HEK293T (cell line): ENCODE results near the gene ZMPSTE24.

ENCODE experiments used
- ARNT ChIP-seq: fragments of 450-650 bp; IDR thresholded peaks from 2 replicates; pipeline ENCODE4 v1.6.1; 2017; ENCODE audit warnings: mild to moderate bottlenecking
- CTBP1 ChIP-seq: fragments of 450-650 bp; IDR thresholded peaks from 2 replicates; pipeline ENCODE4 v1.6.1; 2016; ENCODE audit warnings: borderline replicate concordance
- ELF4 ChIP-seq: fragments of 450-650 bp; IDR thresholded peaks from 2 replicates; pipeline ENCODE4 v1.6.1; 2017; ENCODE audit warnings: antibody characterized with exemption
- FOXK2 ChIP-seq: fragments of 450-650 bp; IDR thresholded peaks from 2 replicates; pipeline ENCODE4 v1.6.1; 2016; ENCODE audit warnings: mild to moderate bottlenecking
- FOXM1 ChIP-seq: fragments of 450-650 bp; IDR thresholded peaks from 2 replicates; pipeline ENCODE4 v1.6.1; 2017; ENCODE audit warnings: mild to moderate bottlenecking, borderline replicate concordance
- LEF1 ChIP-seq: fragments of 450-650 bp; IDR thresholded peaks from 2 replicates; pipeline ENCODE4 v1.6.1; 2017; ENCODE audit warnings: mild to moderate bottlenecking, borderline replicate concordance
- SP1 ChIP-seq: fragments of 450-650 bp; IDR thresholded peaks from 2 replicates; pipeline ENCODE4 v1.6.1; 2017

DNA sequence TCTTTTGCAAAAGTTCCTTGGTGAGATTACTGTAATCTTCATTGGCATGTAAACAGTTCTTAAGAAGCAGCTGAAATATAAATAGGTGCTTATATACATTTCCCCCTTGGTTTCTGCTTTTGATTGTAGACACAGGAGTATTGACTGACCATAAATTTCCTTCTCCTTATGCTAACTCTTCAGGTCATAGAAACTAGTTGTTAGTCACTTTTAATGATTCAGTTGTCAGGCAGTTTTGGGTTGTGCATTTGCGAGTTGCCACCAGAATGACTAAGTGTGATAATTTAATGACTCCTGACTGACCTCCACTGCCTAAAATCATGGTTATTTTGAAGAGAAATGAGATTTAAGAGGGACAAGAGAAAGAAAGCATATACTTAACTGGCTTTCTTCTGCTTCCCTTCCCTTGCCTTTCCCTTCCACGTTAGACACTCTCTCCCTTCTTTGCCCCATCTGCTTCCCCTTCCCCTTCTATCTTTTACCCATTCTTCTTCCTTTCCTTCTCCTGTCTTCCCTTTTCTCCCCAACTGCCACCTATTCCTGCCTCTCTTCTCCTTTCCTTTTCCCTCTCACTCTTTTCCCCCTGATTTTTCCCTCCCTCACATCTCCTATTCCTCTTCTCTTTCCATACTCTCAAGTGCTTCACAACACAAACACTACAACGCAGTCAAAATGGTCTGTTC, 12.3 kb downstream of the ZMPSTE24 start:
- TF ChIP-seq SP1 (no peak), FOXM1 (no peak), ARNT (no peak), FOXK2 (no peak), LEF1 (no peak), ELF4 (no peak), CTBP1 (no peak)
